Stomach smooth muscle (tissue), 2 donors: ENCODE results near the gene SEMA4D.

Experiments used
- H3K27ac ChIP-seq: one replicate; pipeline ENCODE4 v1.7.0; 2013; ENCODE audit warnings: mild to moderate bottlenecking, low read length, inconsistent platforms
- H3K27me3 ChIP-seq, 2 donors: one replicate each; pipeline ENCODE4 v1.7.0; 2013; ENCODE audit warnings: low read length in 2 of 2; ENCODE audit not compliant: insufficient read depth in 2 of 2, control insufficient read depth in 1 of 2
- H3K36me3 ChIP-seq, 2 donors: one replicate each; pipeline ENCODE4 v1.7.0; 2013; ENCODE audit warnings: low read length in 2 of 2; ENCODE audit not compliant: control insufficient read depth in 2 of 2, insufficient read depth in 2 of 2
- H3K4me1 ChIP-seq: one replicate; pipeline ENCODE4 v1.7.0; 2013; ENCODE audit warnings: low read length; ENCODE audit not compliant: control insufficient read depth, insufficient read depth
- H3K4me3 ChIP-seq, 2 donors: one replicate each; pipeline ENCODE4 v1.7.0; 2013; ENCODE audit warnings: low read length in 2 of 2
- H3K9ac ChIP-seq, 2 donors: one replicate each; pipeline ENCODE4 v1.7.0; 2013; ENCODE audit warnings: low read length in 2 of 2, mild to moderate bottlenecking in 1 of 2
- H3K9me3 ChIP-seq, 2 donors: one replicate each; pipeline ENCODE4 v1.7.0; 2013; ENCODE audit warnings: low read length in 2 of 2; ENCODE audit not compliant: control insufficient read depth in 2 of 2
- donor health status: healthy.
- donor health status: Pancreatic carcinoma.

Gene SEMA4D

GRCh38 chr9:89465001-89465451 lies 32.9 kb downstream of the SEMA4D start:
- Histone ChIP-seq H3K27ac (no peak overlapping the region), H3K4me1 (no peaks in the 10 kb centered on the region)

GRCh38 chr9:89464300-89464901 lies 33.5 kb downstream of the SEMA4D start:
- H3K36me3 ChIP-seq: no peaks in the 10 kb centered on the region
- no peak overlapping the region for H3K4me3 ChIP-seq
- no peaks in the 10 kb centered on the region for H3K4me1 ChIP-seq
- H3K9ac ChIP-seq: no peak overlapping the region
- peaks cover 0 to 3% of the 10 kb centered on the region in 2 donors for H3K27me3 ChIP-seq
- no peaks in the 10 kb centered on the region for H3K9me3 ChIP-seq
- H3K27ac ChIP-seq: no peak overlapping the region

More at GRCh38 chr9:89465001-89465451, 32.9 kb downstream of the SEMA4D start:
- no peaks in the 10 kb centered on the region for H3K36me3 ChIP-seq
- no peak overlapping the region for H3K9ac ChIP-seq
- peaks cover 0 to 3% of the 10 kb centered on the region in 2 donors for H3K27me3 ChIP-seq
- no peaks in the 10 kb centered on the region for H3K9me3 ChIP-seq
- H3K4me3 ChIP-seq: no peak overlapping the region

- H3K4me3 ChIP-seq: no peak overlapping the region
- H3K9me3 ChIP-seq: no peaks in the 10 kb centered on the region
- H3K4me1 ChIP-seq: no peaks in the 10 kb centered on the region
- H3K27ac ChIP-seq: no peak overlapping the region
- H3K36me3 ChIP-seq: no peaks in the 10 kb centered on the region
- no peak overlapping the region for H3K9ac ChIP-seq
- peaks cover 0 to 3% of the 10 kb centered on the region in 2 donors for H3K27me3 ChIP-seq
Observed at GRCh38 chr9:89462817-89463683, 34.9 kb downstream of the SEMA4D start.

GRCh38 chr9:89462199-89462598 lies 35.7 kb downstream of the SEMA4D start:
- H3K4me1 ChIP-seq: no peaks in the 10 kb centered on the region

GRCh38 chr9:89461265-89461664 lies 36.6 kb downstream of the SEMA4D start:
- Histone ChIP-seq H3K9ac (no peak overlapping the region), H3K27me3 (peaks cover 0 to under 1% of the 10 kb centered on the region in 2 donors), H3K4me3 (no peak overlapping the region), H3K4me1 (no peaks in the 10 kb centered on the region), H3K27ac (no peak overlapping the region), H3K9me3 (no peaks in the 10 kb centered on the region), H3K36me3 (no peaks in the 10 kb centered on the region)

More at GRCh38 chr9:89462199-89462598, 35.7 kb downstream of the SEMA4D start:
- no peaks in the 10 kb centered on the region for H3K36me3 ChIP-seq
- H3K9me3 ChIP-seq: no peaks in the 10 kb centered on the region
- no peak overlapping the region for H3K27ac ChIP-seq
- no peak overlapping the region for H3K4me3 ChIP-seq
- H3K9ac ChIP-seq: no peak overlapping the region
- peaks cover 0 to 3% of the 10 kb centered on the region in 2 donors for H3K27me3 ChIP-seq

GRCh38 chr9:89460551-89460950 lies 37.4 kb downstream of the SEMA4D start:
- H3K9me3 ChIP-seq: no peaks in the 10 kb centered on the region
- no peaks in the 10 kb centered on the region for H3K27me3 ChIP-seq
- H3K9ac ChIP-seq: no peak overlapping the region
- no peak overlapping the region for H3K27ac ChIP-seq
- no peak overlapping the region for H3K4me3 ChIP-seq
- no peaks in the 10 kb centered on the region for H3K4me1 ChIP-seq
- H3K36me3 ChIP-seq: no peaks in the 10 kb centered on the region

- H3K9ac ChIP-seq: no peak overlapping the region
- H3K27me3 ChIP-seq: no peaks in the 10 kb centered on the region
- H3K4me1 ChIP-seq: no peaks in the 10 kb centered on the region
- H3K36me3 ChIP-seq: no peaks in the 10 kb centered on the region
- no peak overlapping the region for H3K4me3 ChIP-seq
- H3K27ac ChIP-seq: no peak overlapping the region
- H3K9me3 ChIP-seq: no peaks in the 10 kb centered on the region
Observed at GRCh38 chr9:89458768-89459496, 39.0 kb downstream of the SEMA4D start.

- Histone ChIP-seq H3K4me3 (no peak overlapping the region), H3K9me3 (no peaks in the 10 kb centered on the region), H3K27ac (no peak overlapping the region), H3K4me1 (no peaks in the 10 kb centered on the region), H3K9ac (no peak overlapping the region), H3K36me3 (no peaks in the 10 kb centered on the region), H3K27me3 (no peaks in the 10 kb centered on the region)
Observed at GRCh38 chr9:89457376-89457855, 40.5 kb downstream of the SEMA4D start.

GRCh38 chr9:89455356-89455824 lies 42.5 kb downstream of the SEMA4D start:
- H3K27ac ChIP-seq: no peak overlapping the region
- H3K27me3 ChIP-seq: no peaks in the 10 kb centered on the region
- no peaks in the 10 kb centered on the region for H3K9me3 ChIP-seq
- no peak overlapping the region for H3K4me3 ChIP-seq
- no peaks in the 10 kb centered on the region for H3K36me3 ChIP-seq
- no peaks in the 10 kb centered on the region for H3K4me1 ChIP-seq
- H3K9ac ChIP-seq: no peak overlapping the region

- Histone ChIP-seq H3K9ac (no peak overlapping the region), H3K27ac (no peak overlapping the region), H3K4me3 (no peak overlapping the region), H3K4me1 (no peaks in the 10 kb centered on the region), H3K36me3 (no peaks in the 10 kb centered on the region), H3K9me3 (no peaks in the 10 kb centered on the region), H3K27me3 (no peaks in the 10 kb centered on the region)
Observed at GRCh38 chr9:89454498-89455355, 43.2 kb downstream of the SEMA4D start.
